Activated CD4-positive, alpha-beta T cell treated with anti-CD3 and anti-CD28 coated beads, Interleukin-2, Interleukin-6, amounts not matched to agents 100 ng/mL and 50 ng/mL, durations not matched to agents 16 hours and 8 hours (primary cell): Measurements from ENCODE around the gene CALHM5.

Experiments used
- DNase-seq: peaks from one replicate; pipeline ENCODE4 v3.0.0-alpha.2; 2020

Gene CALHM5

GRCh38 chr6:116553451-116553850, 42.0 kb downstream of the CALHM5 start, which contains the start of gene CALHM4:
Gene CALHM4, plus strand, starts transcription at chr6:116553751. Its CDS starts 43 bp downstream, at chr6:116553794.
- no peak for DNase-seq

DNA sequence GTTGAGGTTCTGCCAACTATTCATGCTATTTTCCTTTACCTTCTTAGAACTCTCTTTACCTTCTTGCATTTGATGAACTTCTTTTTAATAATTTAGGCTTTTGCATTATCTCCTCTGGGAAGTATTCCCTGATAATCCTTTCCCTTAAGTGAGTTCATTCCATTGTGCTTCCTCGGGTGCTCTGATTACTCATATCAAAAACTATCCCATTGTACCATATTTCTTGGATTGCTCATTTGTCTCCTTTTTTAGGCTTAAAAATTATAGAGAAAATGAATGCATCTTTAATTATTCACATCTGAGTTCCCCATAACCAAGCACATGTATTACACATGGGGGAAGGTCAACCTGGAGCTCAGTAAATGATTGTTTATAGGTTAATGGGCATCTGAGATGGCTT, 44.6 kb downstream of the CALHM5 start:
- no peak for DNase-seq

DNA sequence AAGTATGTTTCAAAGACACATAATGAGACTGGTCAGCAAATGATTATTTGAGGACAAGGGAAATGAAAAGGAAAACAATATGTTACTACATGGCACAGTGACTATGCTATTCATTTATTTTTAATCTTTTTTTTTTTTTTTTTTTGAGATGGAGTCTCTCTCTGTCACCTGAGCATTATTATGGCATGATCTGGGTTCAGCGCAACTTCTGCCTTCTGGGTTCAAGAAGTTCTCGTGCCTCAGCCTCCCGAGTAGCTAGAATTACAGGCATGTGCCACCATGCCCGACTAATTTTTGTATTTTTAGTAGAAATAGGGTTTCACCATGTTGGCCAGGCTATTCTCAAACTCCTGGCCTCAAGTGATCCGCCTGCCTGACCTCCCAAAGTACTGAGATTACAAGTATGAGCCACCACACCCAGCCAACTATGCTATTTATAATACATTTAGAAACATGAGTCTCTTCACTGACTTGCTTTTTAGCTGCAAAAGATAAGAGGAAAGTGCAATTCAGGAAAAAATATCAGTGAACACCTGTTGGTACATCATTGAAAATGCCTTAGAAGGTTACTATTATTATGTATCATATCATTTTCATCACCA, 45.5 kb downstream of the CALHM5 start:
- no peak for DNase-seq

DNA sequence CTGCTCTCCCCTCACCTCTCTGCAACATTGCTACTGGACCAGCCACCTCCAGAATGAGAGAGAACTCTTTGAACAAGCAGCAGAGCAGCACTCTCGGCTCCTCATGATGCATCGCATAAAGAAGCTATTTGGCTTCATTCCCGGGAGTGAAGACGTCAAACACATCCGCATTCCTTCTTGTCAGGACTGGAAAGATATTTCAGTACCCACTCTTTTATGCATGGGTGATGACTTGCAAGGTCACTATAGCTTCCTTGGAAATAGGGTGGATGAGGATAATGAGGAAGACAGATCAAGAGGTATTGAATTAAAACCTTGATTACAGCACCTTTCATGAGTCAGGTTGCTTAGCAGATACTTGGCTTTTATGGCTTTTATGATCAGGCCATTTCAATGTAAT, 46.5 kb downstream of the CALHM5 start:
- no peak for DNase-seq

- no peak for DNase-seq
Measured at GRCh38 chr6:116560130-116560529, 48.7 kb downstream of the CALHM5 start.

DNA sequence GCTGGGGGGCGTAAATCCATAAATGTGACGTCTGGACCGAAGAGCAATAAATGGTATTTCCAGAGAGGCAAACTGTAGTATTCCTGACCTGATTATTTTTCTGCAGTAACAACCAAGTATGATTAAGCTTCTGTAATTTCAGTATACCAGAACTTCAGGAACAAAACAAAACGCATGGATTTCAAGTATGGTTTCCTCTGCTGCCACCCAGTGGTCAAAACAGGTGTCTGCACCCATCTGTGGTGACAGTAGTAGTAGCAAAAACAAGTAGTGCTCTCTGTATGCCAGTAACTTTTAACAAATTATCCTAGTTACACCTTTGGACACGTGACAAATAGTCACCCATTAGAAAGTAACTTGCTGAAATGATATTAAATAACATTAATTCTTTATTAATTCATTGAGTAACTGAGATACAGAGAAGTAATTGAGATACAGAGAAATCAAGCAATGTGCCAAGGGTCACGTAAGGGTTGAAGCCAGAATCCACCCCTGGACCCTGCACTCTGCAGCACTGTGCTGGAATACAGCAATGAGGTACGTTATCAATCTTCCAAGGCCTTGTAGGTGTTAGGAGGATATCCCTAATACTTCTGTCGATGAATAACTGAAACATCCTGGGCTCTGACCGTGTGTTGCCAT, 50.1 kb downstream of the CALHM5 start:
- DNase-seq, result peak; percentile 75

DNA sequence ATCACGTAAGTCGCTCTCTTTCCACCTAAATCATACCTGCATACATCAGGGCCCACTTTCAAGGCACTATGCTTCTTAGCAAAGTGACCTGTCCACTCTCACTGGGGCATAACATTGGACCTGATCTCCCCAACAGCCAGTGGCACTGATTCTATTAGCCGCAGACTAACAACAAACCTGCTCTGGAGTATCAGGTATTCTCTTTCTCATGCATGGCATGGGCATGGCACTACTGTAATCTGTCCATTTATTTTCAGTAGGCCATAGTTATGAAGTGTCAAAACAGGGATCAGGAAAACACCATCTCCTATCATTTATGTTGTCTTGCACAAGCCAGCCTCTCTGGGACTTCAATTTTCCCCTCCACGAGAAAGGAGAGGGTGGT, 50.6 kb downstream of the CALHM5 start:
- no peak for DNase-seq

GRCh38 chr6:116562614-116563013, 51.2 kb downstream of the CALHM5 start:
- no peak for DNase-seq

- no peak for DNase-seq
Measured at GRCh38 chr6:116563830-116564229, 52.4 kb downstream of the CALHM5 start.

- no peak for DNase-seq
Measured at GRCh38 chr6:116564311-116564710, 52.9 kb downstream of the CALHM5 start.

DNA sequence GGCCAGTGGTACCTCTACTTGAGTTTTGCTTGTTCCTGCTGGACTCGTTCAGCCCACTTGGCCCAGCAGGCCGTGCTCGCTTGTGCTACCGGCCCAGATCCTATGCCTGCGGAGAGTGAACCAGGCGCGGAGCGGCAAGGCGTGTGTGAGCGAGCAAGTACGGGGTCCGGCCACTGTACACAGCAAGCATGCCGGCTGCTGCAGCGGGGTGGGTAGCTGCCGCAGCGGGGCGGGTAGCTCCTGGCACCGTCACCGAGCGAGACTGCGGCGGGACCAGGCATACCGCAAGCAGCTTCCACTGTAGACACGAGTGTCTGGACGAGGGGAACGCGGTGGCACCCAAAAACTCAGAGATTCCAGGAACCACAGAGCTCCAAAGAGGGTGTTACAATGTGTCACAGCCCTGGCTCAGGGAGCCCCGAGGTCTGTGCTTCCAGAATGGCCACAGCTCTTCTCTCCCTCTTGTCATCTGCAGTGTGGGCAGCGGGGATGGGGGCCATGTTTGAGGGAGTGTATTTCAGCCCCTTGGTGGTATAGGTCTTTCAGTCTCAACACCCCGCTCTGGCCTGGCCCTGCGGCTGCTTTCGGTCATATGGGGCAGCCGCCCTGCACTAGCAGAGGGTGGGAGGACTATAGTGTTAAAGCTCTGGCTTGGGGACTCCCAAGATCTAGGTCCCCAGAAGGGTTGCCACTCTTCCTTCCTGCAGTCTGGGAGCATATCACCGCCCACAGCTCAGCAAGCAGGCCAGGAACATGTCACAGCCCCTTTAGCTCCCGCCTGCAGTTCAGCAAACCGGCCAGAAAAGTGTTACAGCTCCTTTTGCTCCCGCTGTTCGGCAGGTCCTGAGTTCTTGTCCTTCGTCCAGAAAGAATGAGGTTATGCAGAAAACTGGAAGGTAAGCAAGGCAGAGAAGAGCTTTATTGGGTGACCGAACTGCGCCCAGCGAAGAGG, 53.8 kb downstream of the CALHM5 start:
- no peak for DNase-seq

DNA sequence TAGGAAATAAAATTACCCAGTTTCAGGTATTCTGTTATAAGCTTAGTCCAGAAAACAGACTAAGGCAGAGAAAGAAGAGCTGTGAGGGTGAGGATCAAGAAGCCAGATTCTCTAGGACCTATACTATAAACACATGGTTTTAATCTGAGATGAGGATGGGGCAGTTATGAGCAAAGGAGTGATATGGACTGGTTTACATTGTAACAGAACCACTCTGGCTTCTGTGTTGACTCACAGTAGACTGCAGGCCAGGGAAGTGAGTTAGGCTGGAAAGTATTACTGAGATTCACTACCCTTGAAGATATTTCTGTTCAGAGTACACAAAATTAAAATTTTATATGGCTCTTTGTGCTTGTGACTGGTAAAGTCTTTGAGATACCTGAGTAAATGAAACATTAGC, 56.7 kb downstream of the CALHM5 start:
- DNase-seq, result no peak

GRCh38 chr6:116568821-116569755, 57.6 kb downstream of the CALHM5 start:
- no peak for DNase-seq

DNA sequence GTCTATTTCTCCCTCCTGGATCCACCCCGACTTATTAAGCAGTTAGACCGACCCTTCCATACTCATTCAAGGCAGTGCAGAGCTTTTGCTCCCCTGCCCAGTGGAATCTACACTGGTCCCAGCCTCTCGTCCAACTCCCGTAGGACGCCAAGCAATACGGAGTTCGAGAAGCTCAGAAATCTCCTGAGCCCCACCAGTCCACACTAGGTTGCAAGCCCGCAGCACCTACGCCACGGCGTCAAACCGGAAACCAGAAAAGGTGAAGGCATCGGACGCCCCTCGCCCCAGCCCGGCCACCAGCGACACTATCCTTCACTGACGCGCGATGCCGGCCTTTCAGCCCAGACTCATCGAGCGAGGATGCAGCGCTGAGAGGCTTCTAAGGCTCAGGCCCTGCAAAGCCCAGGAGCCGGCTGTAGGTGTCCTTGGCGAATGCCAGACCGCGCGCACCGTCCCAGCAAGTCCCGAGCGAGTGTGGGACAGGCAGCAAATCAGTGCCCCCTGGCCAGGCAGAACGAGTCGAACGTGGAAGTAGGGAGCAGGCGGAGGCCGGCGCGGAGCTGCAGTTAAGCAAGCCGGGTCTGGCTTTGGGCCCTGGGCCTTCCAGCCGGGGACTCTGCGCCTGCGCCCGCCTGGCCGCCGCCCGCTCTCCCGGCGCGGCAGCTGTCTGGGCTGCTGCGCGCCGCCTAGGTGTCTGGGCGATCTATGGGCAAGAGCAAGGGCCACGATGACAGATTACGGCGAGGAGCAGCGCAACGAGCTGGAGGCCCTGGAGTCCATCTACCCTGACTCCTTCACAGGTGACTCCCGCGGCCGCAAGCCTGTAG, 59.6 kb downstream of the CALHM5 start, which contains the start of gene RWDD1:
TSS of gene RWDD1 (plus strand) at position 649 of the 827 bp plus-strand sequence. CDS start at position 728, 79 bp downstream.
- peak; percentile 99 for DNase-seq

GRCh38 chr6:116571683-116572000, 60.2 kb downstream of the CALHM5 start:
- DNase-seq, result no peak

DNA sequence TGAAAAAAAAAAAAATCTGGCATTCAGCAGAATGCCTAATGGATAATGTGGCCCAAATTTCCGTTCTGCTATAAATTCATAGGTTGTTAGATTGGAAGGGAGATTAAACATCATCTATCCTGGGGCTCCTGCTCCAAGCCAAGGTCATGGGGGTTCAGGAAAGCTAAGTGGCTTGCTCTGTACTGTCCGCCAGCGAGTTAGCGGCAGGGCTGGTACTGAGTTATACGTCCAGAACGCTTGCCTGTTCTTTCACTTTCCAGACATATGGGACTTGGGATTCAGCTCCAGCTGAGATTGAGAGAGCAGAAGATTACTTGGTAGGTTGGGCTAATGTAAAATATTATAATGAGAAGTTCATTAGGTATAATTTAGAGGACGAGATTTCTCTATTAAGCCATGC, 60.7 kb downstream of the CALHM5 start:
- peak; percentile 27 for DNase-seq
